Naive thymus-derived CD4-positive, alpha-beta T cell (primary cell): ENCODE data around the gene DNAJC27. TPM values are rescaled to one million over a fixed set of nuclear protein-coding genes. Genes with fewer than 3 reads are reported as not detected.

Experiments used
- ATAC-seq: fragments of 150-1000 bp; cut with Tn5 transposase; 2 replicates; pipeline ENCODE4 v1.10.0; 2021; ENCODE audit warnings: mild to moderate bottlenecking, moderate library complexity
- CTCF ChIA-PET: fragments of 350-600 bp; sonication (Branson Sonifier 250); formaldehyde crosslinking; loops from one replicate; lab custom pipeline; 2021; ENCODE audit warnings: antibody characterized with exemption; lab: Charles Lee
- POLR2A ChIA-PET: fragments of 350-600 bp; sonication (Branson Sonifier 250); formaldehyde crosslinking; loops from one replicate; lab custom pipeline; 2021; ENCODE audit warnings: antibody characterized with exemption, inconsistent platforms; lab: Charles Lee
- DNase-seq, 9 donors: peaks; one replicate each; pipeline versions ENCODE4 v3.0.0 to v3.0.0-alpha.2; 2020 to 2022; ENCODE audit warnings: mixed read lengths in 1 of 9
- H3K27ac ChIP-seq: one replicate; pipeline ENCODE4 v1.7.0; 2013; ENCODE audit warnings: mild to moderate bottlenecking, low read depth, low read length, moderate library complexity
- H3K27me3 ChIP-seq, 2 donors: one replicate each; pipeline ENCODE4 v1.7.0; 2013; ENCODE audit warnings: low read length in 2 of 2, mild to moderate bottlenecking in 2 of 2, moderate library complexity in 2 of 2; ENCODE audit not compliant: control insufficient read depth in 2 of 2, insufficient read depth in 2 of 2
- H3K36me3 ChIP-seq, 3 experiments: 1 replicate in 2 of 3; 2 replicates in 1 of 3; pipeline ENCODE4 v1.7.0; 2013; ENCODE audit warnings: low read length in 3 of 3, mild to moderate bottlenecking in 3 of 3, moderate library complexity in 1 of 3; ENCODE audit not compliant: insufficient read depth in 3 of 3, control insufficient read depth in 2 of 3
- H3K4me1 ChIP-seq, 2 donors: one replicate each; pipeline ENCODE4 v1.7.0; 2013; ENCODE audit warnings: low read length in 2 of 2, mild to moderate bottlenecking in 2 of 2, moderate library complexity in 1 of 2; ENCODE audit not compliant: control insufficient read depth in 2 of 2, insufficient read depth in 2 of 2
- H3K4me3 ChIP-seq: 2 replicates; pipeline ENCODE4 v1.7.0; 2013; ENCODE audit warnings: mild to moderate bottlenecking, low read length
- H3K9me3 ChIP-seq, 3 experiments: 1 replicate in 2 of 3; 2 replicates in 1 of 3; pipeline ENCODE4 v1.7.0; 2013; ENCODE audit warnings: low read length in 3 of 3; ENCODE audit not compliant: control insufficient read depth in 2 of 3
- H3K27ac Mint-ChIP-seq, 9 donors: one replicate each; pipeline ENCODE4 v1.8.0; 2020 to 2022; ENCODE audit warnings: mixed read lengths in 9 of 9, mild to moderate bottlenecking in 8 of 9, moderate library complexity in 5 of 9, inconsistent platforms in 2 of 9
- H3K27me3 Mint-ChIP-seq, 5 donors: one replicate each; pipeline ENCODE4 v1.8.0; 2021 to 2022; ENCODE audit warnings: mixed read lengths in 5 of 5, mild to moderate bottlenecking in 1 of 5
- H3K36me3 Mint-ChIP-seq, 5 donors: one replicate each; pipeline ENCODE4 v1.8.0; 2020 to 2022; ENCODE audit warnings: mixed read lengths in 5 of 5, mild to moderate bottlenecking in 3 of 5, inconsistent platforms in 1 of 5
- H3K4me1 Mint-ChIP-seq, 7 donors: one replicate each; pipeline ENCODE4 v1.8.0; 2020 to 2022; ENCODE audit warnings: mixed read lengths in 7 of 7, mild to moderate bottlenecking in 3 of 7, inconsistent platforms in 1 of 7
- H3K4me3 Mint-ChIP-seq, 10 donors: one replicate each; pipeline ENCODE4 v1.8.0; 2020 to 2022; ENCODE audit warnings: mild to moderate bottlenecking in 10 of 10, mixed read lengths in 10 of 10, moderate library complexity in 6 of 10, inconsistent platforms in 2 of 10
- H3K9me3 Mint-ChIP-seq, 11 donors: one replicate each; pipeline ENCODE4 v1.8.0; 2020 to 2022; ENCODE audit warnings: mixed read lengths in 11 of 11, mild to moderate bottlenecking in 4 of 11, inconsistent platforms in 1 of 11, moderate library complexity in 1 of 11
- intact Hi-C, 2 donors: fragments of 100-400 bp; cut with micrococcal nuclease; formaldehyde crosslinking; loops; one replicate each; pipeline ENCODE4 v1.15.1; 2023
- polyA plus RNA-seq, 2 donors: library from polyadenylated mRNA; unstranded; fragments of 300-500 nt; fragmentation: Illumina TruSeq; gene quantifications; one replicate each; pipeline ENCODE4 v1.2.3, GENCODE V29; 2021
- total RNA-seq, 6 experiments: library from RNA in 5 of 6; stranded (reverse) in 5 of 6; gene quantifications; 1 replicate in 5 of 6; 2 replicates in 1 of 6; pipeline ENCODE4 v1.2.3 and lab custom pipeline; 2021 to 2026

Gene DNAJC27
- total and polyA plus RNA-seq, 7 experiments from 2014 or later: 3.0 to 22.0 (median 16.1) TPM

GRCh38 chr2:24893934-24894333, 77.8 kb downstream of the DNAJC27 start:
- Mint-ChIP-seq H3K27ac (no peak overlapping the region), H3K9me3 (peaks cover 12 to 40% (median 34%) of the 10 kb centered on the region in 11 donors), H3K36me3 (peaks cover 14 to 50% (median 32%) of the 10 kb centered on the region in 5 donors), H3K27me3 (no peaks in the 10 kb centered on the region), H3K4me1 (peaks cover 0 to 6% (median 0%) of the 10 kb centered on the region in 7 donors), H3K4me3 (no peak overlapping the region)
- peaks cover 0 to 13% (median 0%) of the 10 kb centered on the region in 3 experiments for H3K9me3 ChIP-seq
- H3K4me3 ChIP-seq: no peak overlapping the region
- ATAC-seq (no peak), DNase-seq (no peak)
- ChIA-PET POLR2A (interaction anchor here (0.6 kb wide), 1 partner anchor 525 kb away, joined by 3 read pairs; no protein-coding TSS in a partner anchor), CTCF (no interaction called here)
- no peak overlapping the region for H3K27ac ChIP-seq
- H3K27me3 ChIP-seq: no peaks in the 10 kb centered on the region
- intact Hi-C loops: no loop called here
- no peaks in the 10 kb centered on the region for H3K36me3 ChIP-seq
- no peaks in the 10 kb centered on the region for H3K4me1 ChIP-seq

Other genes with a start within 250 kb of the DNAJC27 start
- 10 to 100 TPM; 14.3 to 31.5 (median 17.1) TPM for gene PTRHD1, start 178.6 kb downstream of the DNAJC27 start, total RNA-seq
- gene PTRHD1, start 178.6 kb downstream of the DNAJC27 start, polyA plus RNA-seq: 10 to 100 TPM; 25.0 to 40.8 TPM
- gene CENPO, start 178.5 kb downstream of the DNAJC27 start, total RNA-seq: 10 to 100 TPM in 1 of 5 experiments, 1 to 10 TPM in 4; 3.6 to 36.6 (median 6.0) TPM
- 1 to 10 TPM; 1.8 to 3.8 TPM for gene CENPO, start 178.5 kb downstream of the DNAJC27 start, polyA plus RNA-seq
- gene ADCY3, start 51.7 kb downstream of the DNAJC27 start, total RNA-seq: 10 to 100 TPM in 3 of 5 experiments, 1 to 10 TPM in 2; 4.4 to 44.7 (median 18.7) TPM
- 1 to 10 TPM; 2.0 to 4.1 TPM for gene ADCY3, start 51.7 kb downstream of the DNAJC27 start, polyA plus RNA-seq
- under 1 TPM in 3 of 5 experiments, not detected in 2; 0.05 to 0.08 (median 0.07) TPM for gene EFR3B, start 70.1 kb upstream of the DNAJC27 start, total RNA-seq
- under 1 TPM in 1 of 2 donors, not detected in 1; 0.10 TPM for gene EFR3B, start 70.1 kb upstream of the DNAJC27 start, polyA plus RNA-seq
- 1 to 10 TPM; 3.5 to 7.7 (median 4.2) TPM for gene POMC, start 196.6 kb upstream of the DNAJC27 start, total RNA-seq
- 10 to 100 TPM in 1 of 2 donors, 1 to 10 TPM in 1; 7.9 to 10.1 TPM for gene POMC, start 196.6 kb upstream of the DNAJC27 start, polyA plus RNA-seq